WTC11 (cell line): ENCODE results near the gene KIF13A. TPM values are rescaled to one million over a fixed set of nuclear protein-coding genes. Genes with fewer than 3 reads are reported as not detected.

Experiments
- ATAC-seq: fragments of 200-7000 bp; cut with Tn5 transposase; 2 replicates; pipeline ENCODE4 v1.10.0; 2021; ENCODE audit warnings: mild to moderate bottlenecking, moderate library complexity
- CTCF ChIA-PET: fragments of 300-600 bp; sonication (Branson Sonifier 250); formaldehyde crosslinking; loops from one replicate; lab custom pipeline; 2021; ENCODE audit warnings: antibody characterized with exemption; lab: Charles Lee
- POLR2A ChIA-PET: fragments of 350-600 bp; sonication (Branson Sonifier 250); formaldehyde crosslinking; loops from one replicate; lab custom pipeline; 2021; ENCODE audit warnings: antibody characterized with exemption; lab: Charles Lee
- DNase-seq: peaks from one replicate; pipeline ENCODE4 v3.0.0; 2021; ENCODE audit warnings: low spot score
- H3K27ac Mint-ChIP-seq: 2 replicates; pipeline ENCODE4 v1.8.0; 2021; ENCODE audit warnings: mixed read lengths
- H3K27me3 Mint-ChIP-seq: 2 replicates; pipeline ENCODE4 v1.8.0; 2021; ENCODE audit warnings: low read depth, mild to moderate bottlenecking, moderate library complexity, mixed read lengths
- H3K36me3 Mint-ChIP-seq: 2 replicates; pipeline ENCODE4 v1.8.0; 2021; ENCODE audit warnings: mixed read lengths
- H3K4me1 Mint-ChIP-seq: 2 replicates; pipeline ENCODE4 v1.8.0; 2022; ENCODE audit warnings: mixed read lengths
- H3K4me3 Mint-ChIP-seq: 2 replicates; pipeline ENCODE4 v1.8.0; 2021; ENCODE audit warnings: mild to moderate bottlenecking, moderate library complexity, mixed read lengths
- H3K9me3 Mint-ChIP-seq: 2 replicates; pipeline ENCODE4 v1.8.0; 2021; ENCODE audit warnings: mixed read lengths
- ATF1 ChIP-seq: sonication (generic); formaldehyde crosslinking; IDR thresholded peaks from 2 replicates; pipeline ENCODE4 v1.8.1; 2023; ENCODE audit warnings: mild to moderate bottlenecking, moderate library complexity, missing genetic modification reagents
- ATF6 ChIP-seq: sonication (generic); formaldehyde crosslinking; IDR thresholded peaks from 2 replicates; pipeline ENCODE4 v1.8.1; 2023; ENCODE audit warnings: mild to moderate bottlenecking, missing genetic modification reagents
- EMX1 ChIP-seq: fragments of 250-450 bp; sonication (Bioruptor Pico); IDR thresholded peaks from 2 replicates; pipeline ENCODE4 v1.8.0; 2021; ENCODE audit warnings: mild to moderate bottlenecking
- ETV6 ChIP-seq: sonication (generic); formaldehyde crosslinking; IDR thresholded peaks from 2 replicates; pipeline ENCODE4 v1.8.1; 2022; ENCODE audit warnings: mild to moderate bottlenecking, missing genetic modification reagents
- GABPB1 ChIP-seq: sonication (generic); formaldehyde crosslinking; IDR thresholded peaks from 2 replicates; pipeline ENCODE4 v1.8.1; 2023; ENCODE audit warnings: mild to moderate bottlenecking, missing genetic modification reagents
- IRF2 ChIP-seq: sonication (generic); formaldehyde crosslinking; IDR thresholded peaks from 2 replicates; pipeline ENCODE4 v1.8.0; 2022; ENCODE audit warnings: low read depth, missing genetic modification reagents, borderline replicate concordance
- JAZF1 ChIP-seq: fragments of 250-450 bp; sonication (Bioruptor Pico); IDR thresholded peaks from 2 replicates; pipeline ENCODE4 v1.9.0; 2021; ENCODE audit warnings: moderate library complexity, mild to moderate bottlenecking, inconsistent platforms
- MAX ChIP-seq: sonication (generic); formaldehyde crosslinking; IDR thresholded peaks from 2 replicates; pipeline ENCODE4 v1.8.0; 2022; ENCODE audit warnings: mild to moderate bottlenecking, missing genetic modification reagents
- MXD4 ChIP-seq: fragments of 250-450 bp; sonication (Bioruptor Pico); IDR thresholded peaks from 2 replicates; pipeline ENCODE4 v1.8.0; 2021; ENCODE audit warnings: mild to moderate bottlenecking, moderate library complexity, borderline replicate concordance
- NFATC4 ChIP-seq: fragments of 250-450 bp; sonication (Bioruptor Pico); IDR thresholded peaks from 2 replicates; pipeline ENCODE4 v1.9.0; 2021; ENCODE audit warnings: mild to moderate bottlenecking
- NR3C1 ChIP-seq: sonication (generic); formaldehyde crosslinking; conservative IDR thresholded peaks from 2 replicates; pipeline ENCODE4 v1.8.1; 2023; ENCODE audit warnings: low read depth, mild to moderate bottlenecking, missing genetic modification reagents
- OVOL2 ChIP-seq: fragments of 250-450 bp; sonication (Bioruptor Pico); IDR thresholded peaks from 2 replicates; pipeline ENCODE4 v1.9.0; 2021; ENCODE audit warnings: mild to moderate bottlenecking, borderline replicate concordance
- PRRX2 ChIP-seq: fragments of 250-450 bp; sonication (Bioruptor Pico); IDR thresholded peaks from 2 replicates; pipeline ENCODE4 v1.8.0; 2021; ENCODE audit warnings: mild to moderate bottlenecking
- RELA ChIP-seq: sonication (generic); formaldehyde crosslinking; IDR thresholded peaks from 2 replicates; pipeline ENCODE4 v1.8.1; 2022; ENCODE audit warnings: missing genetic modification reagents, mild to moderate bottlenecking, borderline replicate concordance
- SMAD4 ChIP-seq: sonication (generic); formaldehyde crosslinking; IDR thresholded peaks from 2 replicates; pipeline ENCODE4 v1.8.0; 2022; ENCODE audit warnings: mild to moderate bottlenecking, missing genetic modification reagents
- USF1 ChIP-seq: sonication (generic); formaldehyde crosslinking; IDR thresholded peaks from 2 replicates; pipeline ENCODE4 v1.8.0; 2022; ENCODE audit warnings: mild to moderate bottlenecking, missing genetic modification reagents
- ZNF138 ChIP-seq: sonication (generic); formaldehyde crosslinking; conservative IDR thresholded peaks from 2 replicates; pipeline ENCODE4 v1.8.1; 2022; ENCODE audit warnings: mild to moderate bottlenecking, moderate library complexity, missing genetic modification reagents
- ZNF219 ChIP-seq: sonication (generic); formaldehyde crosslinking; IDR thresholded peaks from 2 replicates; pipeline ENCODE4 v1.8.0; 2023; ENCODE audit warnings: missing genetic modification reagents, mild to moderate bottlenecking, borderline replicate concordance
- ZNF232 ChIP-seq: sonication (generic); formaldehyde crosslinking; IDR thresholded peaks from 2 replicates; pipeline ENCODE4 v1.8.0; 2022; ENCODE audit warnings: mild to moderate bottlenecking, missing genetic modification reagents
- ZNF396 ChIP-seq: fragments of 250-450 bp; sonication (Bioruptor Pico); IDR thresholded peaks from 2 replicates; pipeline ENCODE4 v1.8.0; 2021; ENCODE audit warnings: mild to moderate bottlenecking, moderate library complexity, borderline replicate concordance
- ZNF512 ChIP-seq: sonication (generic); formaldehyde crosslinking; IDR thresholded peaks from 2 replicates; pipeline ENCODE4 v1.8.1; 2022; ENCODE audit warnings: missing genetic modification reagents, borderline replicate concordance
- total RNA-seq: library from RNA; stranded (reverse); gene quantifications from 3 replicates; pipeline ENCODE4 v1.2.3, GENCODE V29; 2021
- TF ChIP-seq, protein P1 (sequence below): sonication (generic); formaldehyde crosslinking; IDR thresholded peaks from 2 replicates; pipeline ENCODE4 v1.8.0; 2022; ENCODE audit warnings: missing genetic modification reagents
- TF ChIP-seq, protein P2 (sequence below): sonication (generic); formaldehyde crosslinking; IDR thresholded peaks from 2 replicates; pipeline ENCODE4 v1.8.1; 2023; ENCODE audit warnings: mild to moderate bottlenecking, missing genetic modification reagents
- TF ChIP-seq, protein P3 (sequence below): sonication (generic); formaldehyde crosslinking; IDR thresholded peaks from 2 replicates; pipeline ENCODE4 v1.8.1; 2023; ENCODE audit warnings: mild to moderate bottlenecking, missing genetic modification reagents, moderate library complexity

Gene KIF13A
- total RNA-seq, 1 experiment from 2014 or later = 32.7 TPM

- no peak for TF ChIP-seq ATF6 (CRISPR knock-in tag)
- TF ChIP-seq PRRX2 (CRISPR knock-in tag) = no peak
- TF ChIP-seq, protein P1, sequence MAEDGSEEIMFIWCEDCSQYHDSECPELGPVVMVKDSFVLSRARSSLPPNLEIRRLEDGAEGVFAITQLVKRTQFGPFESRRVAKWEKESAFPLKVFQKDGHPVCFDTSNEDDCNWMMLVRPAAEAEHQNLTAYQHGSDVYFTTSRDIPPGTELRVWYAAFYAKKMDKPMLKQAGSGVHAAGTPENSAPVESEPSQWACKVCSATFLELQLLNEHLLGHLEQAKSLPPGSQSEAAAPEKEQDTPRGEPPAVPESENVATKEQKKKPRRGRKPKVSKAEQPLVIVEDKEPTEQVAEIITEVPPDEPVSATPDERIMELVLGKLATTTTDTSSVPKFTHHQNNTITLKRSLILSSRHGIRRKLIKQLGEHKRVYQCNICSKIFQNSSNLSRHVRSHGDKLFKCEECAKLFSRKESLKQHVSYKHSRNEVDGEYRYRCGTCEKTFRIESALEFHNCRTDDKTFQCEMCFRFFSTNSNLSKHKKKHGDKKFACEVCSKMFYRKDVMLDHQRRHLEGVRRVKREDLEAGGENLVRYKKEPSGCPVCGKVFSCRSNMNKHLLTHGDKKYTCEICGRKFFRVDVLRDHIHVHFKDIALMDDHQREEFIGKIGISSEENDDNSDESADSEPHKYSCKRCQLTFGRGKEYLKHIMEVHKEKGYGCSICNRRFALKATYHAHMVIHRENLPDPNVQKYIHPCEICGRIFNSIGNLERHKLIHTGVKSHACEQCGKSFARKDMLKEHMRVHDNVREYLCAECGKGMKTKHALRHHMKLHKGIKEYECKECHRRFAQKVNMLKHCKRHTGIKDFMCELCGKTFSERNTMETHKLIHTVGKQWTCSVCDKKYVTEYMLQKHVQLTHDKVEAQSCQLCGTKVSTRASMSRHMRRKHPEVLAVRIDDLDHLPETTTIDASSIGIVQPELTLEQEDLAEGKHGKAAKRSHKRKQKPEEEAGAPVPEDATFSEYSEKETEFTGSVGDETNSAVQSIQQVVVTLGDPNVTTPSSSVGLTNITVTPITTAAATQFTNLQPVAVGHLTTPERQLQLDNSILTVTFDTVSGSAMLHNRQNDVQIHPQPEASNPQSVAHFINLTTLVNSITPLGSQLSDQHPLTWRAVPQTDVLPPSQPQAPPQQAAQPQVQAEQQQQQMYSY (CRISPR knock-in tag) = no peak
- TF ChIP-seq ETV6 (CRISPR knock-in tag) = no peak
- no peak for TF ChIP-seq ZNF219
- TF ChIP-seq ZNF396 = no peak
- TF ChIP-seq, protein P2, sequence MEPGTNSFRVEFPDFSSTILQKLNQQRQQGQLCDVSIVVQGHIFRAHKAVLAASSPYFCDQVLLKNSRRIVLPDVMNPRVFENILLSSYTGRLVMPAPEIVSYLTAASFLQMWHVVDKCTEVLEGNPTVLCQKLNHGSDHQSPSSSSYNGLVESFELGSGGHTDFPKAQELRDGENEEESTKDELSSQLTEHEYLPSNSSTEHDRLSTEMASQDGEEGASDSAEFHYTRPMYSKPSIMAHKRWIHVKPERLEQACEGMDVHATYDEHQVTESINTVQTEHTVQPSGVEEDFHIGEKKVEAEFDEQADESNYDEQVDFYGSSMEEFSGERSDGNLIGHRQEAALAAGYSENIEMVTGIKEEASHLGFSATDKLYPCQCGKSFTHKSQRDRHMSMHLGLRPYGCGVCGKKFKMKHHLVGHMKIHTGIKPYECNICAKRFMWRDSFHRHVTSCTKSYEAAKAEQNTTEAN (CRISPR knock-in tag) = no peak
- TF ChIP-seq NR3C1 (CRISPR knock-in tag) = no peak
- TF ChIP-seq, all 79 proteins: peak for 0
- H3K9me3 Mint-ChIP-seq = no peaks in the 10 kb centered on the region
- H3K27ac Mint-ChIP-seq = no peak overlapping the region
- POLR2A ChIA-PET = interaction anchor here (0.5 to 1.0 kb wide), 2 partner anchors 9 to 127 kb away, joined by 3 read pairs; no protein-coding TSS in a partner anchor
- H3K36me3 Mint-ChIP-seq = 0 out of 2 replicates have a peak, but pooled peaks cover 2% of the 10 kb centered on the region
- no peak overlapping the region for H3K4me3 Mint-ChIP-seq
- CTCF ChIA-PET = interaction anchor here (1.0 to 1.1 kb wide), 2 partner anchors 37 to 147 kb away, joined by 3 to 6 read pairs; partner anchors contain the start of gene NHLRC1
- H3K4me1 Mint-ChIP-seq = peaks cover 36% of the 10 kb centered on the region
- ATAC-seq = no peak
- H3K27me3 Mint-ChIP-seq = no peaks in the 10 kb centered on the region
- DNase-seq = no peak
Observed at GRCh38 chr6:17974570-17975368, 12.7 kb downstream of the KIF13A start.

DNA sequence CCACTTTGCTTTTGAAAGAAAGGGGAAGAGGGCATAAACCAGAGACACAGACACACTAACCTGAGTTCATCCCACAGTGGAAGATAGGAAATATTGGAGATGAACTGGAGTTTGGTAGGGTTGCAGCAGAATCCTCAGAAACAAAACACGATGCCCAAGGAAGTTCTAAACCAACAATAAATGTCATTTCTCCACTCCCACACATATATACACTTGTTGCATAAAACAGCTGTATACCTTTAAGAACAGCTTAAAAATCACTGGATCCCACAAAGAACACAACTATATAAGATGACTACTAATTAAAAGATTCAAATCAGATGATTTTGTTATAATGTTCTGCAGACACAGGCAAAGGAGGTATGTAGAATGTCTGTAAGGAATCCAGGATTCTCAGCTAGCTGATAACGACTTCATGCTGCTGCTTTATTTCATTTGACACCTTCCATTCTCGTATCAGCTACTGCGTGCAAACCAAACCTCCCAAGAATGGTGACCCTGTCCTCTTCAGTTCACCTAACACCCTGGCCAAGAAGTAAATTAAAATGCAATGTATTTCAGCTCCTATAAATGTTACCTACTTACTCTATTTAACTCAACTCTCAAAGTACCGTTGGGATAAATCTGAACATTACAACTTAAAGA lies 14.3 kb downstream of the KIF13A start:
- Mint-ChIP-seq H3K36me3 (0 out of 2 replicates have a peak, but pooled peaks cover 2% of the 10 kb centered on the region), H3K4me1 (peaks cover 41% of the 10 kb centered on the region), H3K27me3 (no peaks in the 10 kb centered on the region), H3K4me3 (no peak overlapping the region), H3K27ac (peak overlapping the region; percentile 78), H3K9me3 (no peaks in the 10 kb centered on the region)
- ChIA-PET CTCF (no interaction called here), POLR2A (interaction anchor here (1.2 kb wide), 1 partner anchor 14 kb away, joined by 4 read pairs; the partner anchor contains the start of gene KIF13A)
- DNase-seq = no peak
- ATAC-seq = no peak
- no peak for TF ChIP-seq MXD4 (CRISPR knock-in tag)
- TF ChIP-seq ZNF138 (CRISPR knock-in tag) = no peak
- TF ChIP-seq, protein P3, sequence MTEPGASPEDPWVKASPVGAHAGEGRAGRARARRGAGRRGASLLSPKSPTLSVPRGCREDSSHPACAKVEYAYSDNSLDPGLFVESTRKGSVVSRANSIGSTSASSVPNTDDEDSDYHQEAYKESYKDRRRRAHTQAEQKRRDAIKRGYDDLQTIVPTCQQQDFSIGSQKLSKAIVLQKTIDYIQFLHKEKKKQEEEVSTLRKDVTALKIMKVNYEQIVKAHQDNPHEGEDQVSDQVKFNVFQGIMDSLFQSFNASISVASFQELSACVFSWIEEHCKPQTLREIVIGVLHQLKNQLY (CRISPR knock-in tag) = no peak
- no peak for TF ChIP-seq ATF1 (CRISPR knock-in tag)
- no peak for TF ChIP-seq GABPB1 (CRISPR knock-in tag)
- no peak for TF ChIP-seq SMAD4 (CRISPR knock-in tag)
- TF ChIP-seq JAZF1 (CRISPR knock-in tag) = no peak
- TF ChIP-seq ZNF232 (CRISPR knock-in tag) = no peak
- TF ChIP-seq EMX1 (CRISPR knock-in tag) = no peak
- no peak for TF ChIP-seq IRF2 (CRISPR knock-in tag)
- no peak for TF ChIP-seq USF1
- TF ChIP-seq MAX = no peak
- TF ChIP-seq ZNF512 (CRISPR knock-in tag) = no peak
- no peak for TF ChIP-seq NFATC4 (CRISPR knock-in tag)
- TF ChIP-seq OVOL2 = no peak
- no peak for TF ChIP-seq RELA (CRISPR knock-in tag)
- TF ChIP-seq NR3C1 (CRISPR knock-in tag) = no peak
